GM19324 (cell line): ENCODE results near the gene EIF4A3.
A peak's percentile ranks its signal among the peaks of the same experiment; 100 is the strongest.
"Not testable (repeated sequence)": the region's sequence is repeated elsewhere in the genome, so short reads cannot be mapped to it uniquely, and the experiment has no call there.

Experiments
- ATAC-seq: cut with Tn5 transposase; IDR thresholded peaks from one replicate; pipeline ENCODE4 v1.9.1; 2021; ENCODE audit warnings: mild to moderate bottlenecking, moderate library complexity; ENCODE audit not compliant: unreplicated experiment, low FRiP score

EIF4A3 gene

DNA sequence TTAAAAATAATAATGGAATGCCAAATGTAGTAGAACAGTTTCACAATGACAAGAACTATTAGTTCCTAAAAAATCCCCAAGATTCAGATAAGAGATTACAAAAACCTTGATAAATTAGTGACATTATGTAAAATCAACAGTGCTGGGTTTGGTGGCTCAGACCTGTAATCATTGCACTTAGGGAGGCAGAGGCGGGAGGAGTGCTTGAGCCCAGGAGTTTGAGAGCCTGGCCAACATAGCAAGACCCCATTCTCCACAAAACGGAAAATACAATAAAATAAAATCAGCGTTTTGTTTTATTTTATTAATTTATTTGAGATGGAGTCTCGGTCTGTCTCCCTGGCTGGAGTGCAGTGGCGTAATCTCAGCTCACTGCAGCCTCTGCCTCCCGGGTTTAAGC, 27.0 kb upstream of the EIF4A3 start:
- no peak for ATAC-seq

DNA sequence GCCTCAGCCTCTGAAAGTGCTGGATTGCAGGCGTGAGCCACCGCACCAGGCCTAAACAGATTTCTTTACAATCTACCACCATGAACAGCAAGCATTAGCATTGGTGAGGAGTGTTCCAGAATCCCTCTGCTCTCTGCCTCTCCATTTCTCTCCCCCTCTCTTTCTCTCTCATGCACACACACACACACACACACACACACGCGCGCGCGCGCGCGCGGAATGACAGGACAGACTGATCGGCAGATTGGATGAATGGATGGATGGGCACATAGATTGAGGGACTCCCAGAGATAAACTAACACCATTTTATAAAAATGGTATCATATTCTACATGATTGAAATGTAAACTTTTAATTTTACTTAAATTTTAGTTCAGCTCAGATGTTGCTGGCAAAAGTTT, 26.2 kb upstream of the EIF4A3 start:
- no peak for ATAC-seq

DNA sequence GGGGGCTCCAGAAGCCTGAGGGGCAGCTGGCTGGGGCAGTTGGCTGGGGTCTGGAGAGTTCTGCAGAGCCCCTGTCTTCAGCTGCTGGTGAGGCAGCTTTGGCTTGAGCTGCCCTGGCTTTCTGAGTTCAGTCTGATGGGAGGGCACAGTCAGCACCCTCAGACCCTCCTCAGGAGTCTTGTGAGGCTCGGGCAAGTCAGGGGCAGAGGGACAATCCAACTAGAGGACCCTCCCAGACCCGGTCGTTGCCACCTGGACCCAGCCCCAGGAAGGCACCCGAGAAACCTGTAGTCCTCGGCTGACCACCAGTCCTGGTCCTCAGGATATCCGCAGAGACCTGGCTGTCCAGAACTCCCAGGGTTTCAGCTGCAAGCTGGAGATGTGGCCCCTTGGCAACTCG, 24.8 kb upstream of the EIF4A3 start:
- ATAC-seq = no peak

DNA sequence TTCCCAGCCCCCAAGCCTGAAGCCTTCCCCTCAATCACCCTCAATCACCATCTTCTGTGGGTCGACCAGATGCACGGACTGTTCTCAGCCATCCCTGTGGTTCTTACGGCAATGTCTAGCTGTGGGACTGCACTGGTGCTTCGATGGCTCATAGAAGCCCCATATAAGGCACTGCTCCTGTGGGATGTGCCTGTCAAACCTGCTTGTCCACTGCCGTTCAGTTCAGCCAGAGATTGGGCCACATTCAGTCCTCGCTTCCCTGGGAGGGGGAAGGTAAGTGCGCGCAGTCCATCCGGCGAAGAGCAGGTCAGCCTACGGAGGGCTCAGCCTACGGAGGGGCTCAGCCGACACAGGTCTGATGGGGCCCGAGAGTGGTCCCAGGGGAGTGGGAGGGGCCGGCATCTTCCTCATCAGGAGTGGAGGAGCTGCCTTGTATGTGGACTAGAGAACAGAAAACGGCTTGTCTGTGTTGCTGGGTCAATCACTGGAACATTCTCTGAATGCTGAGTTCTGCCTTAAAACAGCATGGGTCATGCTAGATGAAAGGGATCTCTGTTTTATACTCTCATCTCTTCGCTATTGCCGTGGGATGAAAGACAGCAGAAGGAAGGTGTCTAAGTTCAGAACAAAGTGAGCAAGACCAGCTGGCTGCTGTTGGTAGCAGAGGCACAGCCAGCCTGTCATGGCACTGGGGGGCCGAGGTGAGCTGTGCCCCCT, 23.0 kb upstream of the EIF4A3 start, which contains the start of gene CARD14:
TSS of gene CARD14 (plus strand) at position 247 of the 717 bp plus-strand sequence. CDS start 11,409 bp downstream, outside the sequence.
- no peak for ATAC-seq

DNA sequence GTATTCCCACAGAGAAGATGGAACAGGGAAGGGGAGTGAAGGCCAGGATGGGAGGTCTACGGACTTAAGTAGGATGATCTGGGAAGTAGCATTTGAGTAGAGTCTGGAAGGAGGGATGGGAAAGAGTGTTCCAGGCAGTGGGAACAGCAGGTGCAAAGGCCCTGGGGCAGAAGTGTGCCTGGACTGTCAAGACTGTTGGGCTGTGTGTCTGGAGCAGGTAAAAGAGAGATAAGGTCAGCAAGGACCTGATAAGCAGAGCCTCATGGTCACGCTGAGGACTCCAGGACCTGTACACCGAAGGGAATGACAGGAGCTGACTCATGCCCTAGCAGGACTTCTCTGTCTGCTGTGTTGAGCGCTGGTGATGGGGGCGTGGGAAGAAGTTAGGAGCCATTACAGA, 22.2 kb upstream of the EIF4A3 start:
- no peak for ATAC-seq

DNA sequence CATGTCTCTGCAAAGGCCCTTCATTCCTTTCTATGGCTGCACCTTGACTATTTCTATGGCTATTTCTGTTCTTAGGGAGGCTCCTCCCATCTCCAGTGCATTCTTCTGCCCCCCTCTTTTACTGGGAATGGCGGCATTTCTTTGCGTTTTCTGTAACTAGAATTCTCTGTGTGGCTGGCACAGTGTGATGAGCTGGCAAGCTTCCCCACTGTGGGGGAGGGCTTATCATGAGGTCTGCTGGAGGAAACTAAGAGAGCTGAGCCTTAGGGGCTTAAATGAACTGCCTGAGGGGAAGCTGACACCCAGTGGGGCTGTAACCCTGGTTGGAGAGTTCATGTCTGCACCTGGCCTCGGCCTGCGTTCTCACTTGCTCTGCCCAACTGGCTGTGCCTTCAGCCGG, 21.4 kb upstream of the EIF4A3 start:
- no peak for ATAC-seq

DNA sequence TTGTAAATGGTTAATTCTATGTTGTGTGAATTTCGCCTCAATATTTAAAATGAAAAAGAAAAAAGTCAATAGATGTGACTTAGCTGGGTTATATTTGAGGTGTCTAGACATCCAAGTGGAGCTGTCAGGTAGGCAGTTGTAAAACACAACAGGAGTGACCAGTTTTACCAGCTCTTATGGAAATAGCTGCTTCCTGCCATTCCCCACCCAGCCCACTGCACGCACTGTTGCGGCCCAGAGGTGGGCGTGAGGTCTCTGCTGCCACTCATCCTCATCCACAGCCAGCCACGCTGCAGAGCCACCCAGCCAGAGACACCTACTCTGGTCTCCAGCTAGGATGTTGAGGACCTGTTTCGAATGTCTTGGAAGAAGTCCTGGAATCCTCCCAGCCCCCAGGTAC, 19.5 kb upstream of the EIF4A3 start:
- ATAC-seq = no peak

DNA sequence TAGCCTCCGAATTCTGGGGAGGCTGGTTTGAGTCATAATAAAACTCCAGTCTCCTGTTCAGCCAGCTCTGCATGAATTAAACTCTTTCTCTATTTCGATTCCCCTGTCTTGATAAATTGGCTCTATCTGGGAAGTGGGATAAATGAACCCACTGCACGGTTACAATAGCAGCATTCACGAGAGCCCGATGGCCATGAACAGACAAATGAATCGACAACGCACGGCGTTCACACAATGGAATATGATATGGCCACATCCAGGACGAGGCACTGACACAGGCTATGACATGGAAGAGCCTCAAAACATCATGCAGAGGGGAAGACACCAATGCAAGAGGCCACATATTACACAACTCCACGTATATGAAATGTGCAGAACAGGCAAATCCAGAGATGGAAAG, 17.3 kb upstream of the EIF4A3 start:
- ATAC-seq = no peak

DNA sequence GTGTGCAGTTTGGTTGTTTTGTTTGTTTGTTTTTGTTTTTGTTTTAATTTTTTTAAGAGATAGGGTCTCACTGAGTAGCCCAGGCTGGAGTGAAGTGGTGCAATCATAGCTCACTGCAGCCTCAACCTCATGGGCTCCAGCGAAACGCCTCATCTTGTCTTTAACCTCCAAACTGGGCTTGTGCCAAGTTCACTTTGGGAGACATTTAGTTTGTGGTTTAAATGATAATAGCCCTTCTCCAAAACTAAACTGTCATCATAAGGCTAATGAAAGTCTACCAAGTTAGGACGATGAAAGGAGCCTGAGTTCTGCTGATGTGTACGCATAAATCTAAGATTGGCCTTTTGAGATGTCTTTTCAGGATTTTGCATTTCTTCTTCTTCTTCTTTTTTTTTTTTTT, 16.4 kb upstream of the EIF4A3 start:
- no peak for ATAC-seq

DNA sequence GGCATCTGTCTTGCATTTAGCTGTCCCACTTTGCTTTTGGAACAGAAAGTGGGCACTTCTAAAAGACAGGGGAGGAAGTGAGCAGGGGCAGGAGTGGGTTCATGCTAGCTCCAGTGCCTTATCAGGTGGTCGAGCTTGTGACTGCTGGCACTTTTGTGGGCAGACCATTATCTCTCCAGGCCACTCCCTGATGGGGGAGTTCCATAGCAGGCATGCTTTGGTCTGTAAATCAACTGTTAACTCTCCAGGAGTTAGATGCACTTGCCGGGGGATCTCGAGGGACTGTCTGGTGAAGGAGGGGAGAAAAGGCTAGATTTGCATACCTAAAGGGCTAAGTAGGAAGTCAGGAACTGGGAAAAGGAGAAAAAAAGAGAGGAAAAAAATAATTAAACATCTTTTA, 13.6 kb upstream of the EIF4A3 start:
- no peak for ATAC-seq

DNA sequence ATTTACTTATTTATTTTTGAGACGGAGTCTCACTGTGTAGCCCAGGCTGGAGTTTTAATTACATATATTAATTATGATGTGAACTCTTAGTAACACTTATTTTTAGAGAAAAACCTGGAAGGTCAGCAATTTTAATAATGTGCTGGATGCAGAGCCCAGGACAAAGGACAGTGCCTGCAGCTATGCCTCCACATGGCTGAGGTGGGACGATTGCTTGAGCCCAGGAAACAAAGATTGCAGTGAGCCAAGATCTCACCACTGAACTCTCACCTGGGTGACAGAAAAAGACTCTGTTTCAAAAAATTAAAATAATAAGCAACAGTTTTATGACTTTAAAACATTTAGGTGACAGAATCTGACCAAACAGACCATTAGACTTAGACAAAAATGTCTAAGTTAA, 11.9 kb upstream of the EIF4A3 start:
- ATAC-seq = no peak

DNA sequence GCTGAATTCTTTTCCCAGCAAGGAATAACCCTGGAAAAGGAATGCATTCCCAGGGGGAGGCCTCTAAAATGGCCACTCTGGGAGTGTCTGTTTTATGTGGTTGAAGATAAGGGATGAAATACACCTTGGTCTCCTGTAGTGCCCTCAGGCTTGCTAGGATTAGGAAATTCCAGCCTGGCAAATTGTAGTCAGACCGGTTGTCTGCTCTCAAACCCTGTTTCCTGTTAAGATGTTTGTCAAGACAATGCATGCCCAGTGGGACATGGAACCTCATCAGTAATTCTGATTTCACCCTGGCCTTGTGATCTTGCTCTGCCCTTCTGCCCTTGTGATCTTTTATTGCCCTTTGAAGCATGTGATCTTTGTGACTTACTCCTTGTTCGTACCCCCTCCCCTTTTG, 8.7 kb upstream of the EIF4A3 start:
- ATAC-seq = not testable (repeated sequence)

DNA sequence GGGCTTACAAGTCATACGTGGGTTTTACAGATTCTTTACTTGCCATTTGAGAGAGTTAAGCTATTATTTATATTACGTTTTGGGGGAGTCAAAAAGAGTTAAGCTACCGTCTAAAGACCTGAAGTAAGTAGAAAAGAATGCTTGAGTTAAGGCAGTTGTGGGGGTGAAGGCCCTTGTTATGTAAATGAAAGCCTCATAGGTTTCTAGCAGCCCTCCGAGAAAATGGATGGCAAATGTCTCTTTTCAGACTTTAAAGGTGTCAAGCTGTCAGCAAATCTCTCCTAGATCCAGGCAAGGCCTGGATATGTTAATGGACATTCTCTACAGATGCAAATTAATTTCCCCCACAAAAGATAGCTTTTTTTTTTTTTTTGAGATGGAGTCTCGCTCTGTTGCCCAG, 7.2 kb upstream of the EIF4A3 start:
- ATAC-seq = no peak

DNA sequence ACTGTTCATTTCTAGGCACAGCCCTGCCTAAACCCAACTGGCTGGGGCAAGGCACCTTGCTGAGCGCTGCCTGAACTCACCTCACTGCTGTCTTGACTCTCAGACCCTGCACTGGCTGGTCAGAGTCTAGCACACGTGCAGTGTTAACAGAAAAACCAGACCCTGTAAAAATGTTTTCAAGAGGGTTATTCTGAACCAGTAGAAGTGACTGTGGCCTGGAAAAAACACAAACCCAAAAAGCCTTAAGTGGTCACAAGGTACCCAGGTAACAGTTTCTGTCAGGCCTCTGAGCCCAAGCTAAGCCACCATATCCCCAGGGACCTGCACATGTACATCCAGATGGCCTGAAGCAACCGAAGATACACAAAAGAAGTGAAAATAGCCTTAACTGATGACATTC, 6.1 kb upstream of the EIF4A3 start:
- ATAC-seq = no peak

DNA sequence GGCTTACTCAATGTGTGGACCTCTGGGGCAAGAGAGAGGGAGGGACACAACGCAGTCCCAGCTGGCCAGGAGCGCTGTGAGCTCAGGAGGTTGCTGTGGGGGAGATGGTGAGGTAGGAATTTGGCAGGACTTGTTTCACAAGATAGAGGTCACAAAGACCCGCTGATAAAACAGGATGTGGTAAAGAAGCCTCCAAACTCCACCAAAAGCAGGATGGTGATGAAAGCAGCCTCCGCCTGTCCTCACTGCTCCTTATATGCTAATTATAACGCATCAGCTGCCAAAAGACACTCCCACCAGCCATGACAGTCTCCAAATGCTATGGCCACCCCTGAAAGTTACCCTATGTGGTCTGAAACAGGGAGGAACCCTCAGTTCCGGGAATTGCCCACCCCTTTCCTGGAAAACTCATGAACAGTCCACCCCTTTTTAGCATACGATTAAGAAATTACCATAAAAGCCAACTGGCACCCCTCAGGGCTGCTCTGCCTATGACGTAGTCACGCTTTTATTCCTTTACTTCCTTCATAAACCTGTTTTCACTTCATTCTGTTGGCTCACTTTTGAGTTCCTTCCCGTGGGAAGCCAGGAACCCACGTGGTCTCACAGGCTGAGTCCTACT, 5.3 kb upstream of the EIF4A3 start:
- no peak for ATAC-seq

DNA sequence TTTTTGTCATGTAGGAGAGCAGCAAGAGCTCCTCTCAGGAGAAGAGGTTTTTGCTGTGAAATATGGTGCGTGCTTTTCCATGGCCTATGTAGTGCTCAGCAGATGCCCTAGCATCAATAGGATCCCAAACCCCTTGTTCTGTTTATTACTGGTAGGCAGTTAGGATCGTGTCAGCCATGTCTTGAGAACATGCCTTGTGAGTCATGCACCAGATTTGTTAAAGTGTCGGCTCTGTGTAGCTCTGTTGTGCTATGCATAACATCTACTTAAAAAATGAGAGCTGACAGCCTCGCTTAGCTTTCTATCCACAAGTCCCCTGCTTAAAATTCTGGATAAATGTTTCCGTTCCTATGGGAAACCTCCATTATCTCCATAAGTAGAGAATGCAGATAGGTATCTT, 4.4 kb upstream of the EIF4A3 start:
- no peak for ATAC-seq

DNA sequence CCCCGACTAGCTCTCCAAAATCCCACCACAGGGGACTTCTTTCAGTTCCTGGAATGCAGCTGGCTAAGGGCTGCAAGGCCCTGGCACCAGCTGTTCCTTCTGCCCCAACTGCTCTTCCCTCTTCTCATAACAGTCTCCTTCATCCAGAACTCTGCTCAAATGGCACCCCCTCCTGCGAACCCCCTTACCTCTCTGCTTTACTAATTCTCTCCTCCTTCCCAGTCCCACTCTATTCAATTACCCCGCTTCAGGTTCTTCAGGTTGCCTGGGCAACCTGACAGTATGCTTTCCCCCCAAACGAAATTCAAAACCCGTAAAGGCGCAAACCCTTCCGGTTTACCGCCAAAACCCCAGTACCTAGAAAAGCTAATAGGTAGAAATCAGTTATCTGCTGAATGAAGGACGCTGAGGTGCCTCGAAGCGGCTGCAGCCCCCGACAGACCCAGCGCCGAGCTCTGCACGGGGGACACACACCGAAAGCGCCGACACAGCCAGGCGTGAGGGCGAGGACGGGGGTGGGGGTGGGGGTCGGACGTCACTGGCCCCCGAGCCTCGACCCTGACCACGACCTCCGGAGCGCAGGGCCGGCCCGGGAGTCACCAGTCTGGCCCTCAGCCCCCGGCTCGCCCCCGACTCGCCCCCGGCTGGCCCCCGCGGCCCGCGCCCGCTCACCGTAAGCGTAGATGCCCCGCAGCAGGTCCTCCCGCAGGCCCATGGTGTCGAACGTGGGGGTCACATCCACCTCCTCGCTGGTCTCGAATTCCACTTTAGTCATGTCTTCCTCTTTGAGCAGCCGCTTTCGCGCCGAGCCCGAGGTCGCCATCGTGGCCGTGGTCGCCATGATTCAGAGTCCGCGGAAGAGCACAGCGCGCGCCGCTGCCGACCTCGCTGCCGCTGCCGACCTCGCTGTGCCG, 550 bp downstream of the EIF4A3 start:
- ATAC-seq = peak; percentile 33

DNA sequence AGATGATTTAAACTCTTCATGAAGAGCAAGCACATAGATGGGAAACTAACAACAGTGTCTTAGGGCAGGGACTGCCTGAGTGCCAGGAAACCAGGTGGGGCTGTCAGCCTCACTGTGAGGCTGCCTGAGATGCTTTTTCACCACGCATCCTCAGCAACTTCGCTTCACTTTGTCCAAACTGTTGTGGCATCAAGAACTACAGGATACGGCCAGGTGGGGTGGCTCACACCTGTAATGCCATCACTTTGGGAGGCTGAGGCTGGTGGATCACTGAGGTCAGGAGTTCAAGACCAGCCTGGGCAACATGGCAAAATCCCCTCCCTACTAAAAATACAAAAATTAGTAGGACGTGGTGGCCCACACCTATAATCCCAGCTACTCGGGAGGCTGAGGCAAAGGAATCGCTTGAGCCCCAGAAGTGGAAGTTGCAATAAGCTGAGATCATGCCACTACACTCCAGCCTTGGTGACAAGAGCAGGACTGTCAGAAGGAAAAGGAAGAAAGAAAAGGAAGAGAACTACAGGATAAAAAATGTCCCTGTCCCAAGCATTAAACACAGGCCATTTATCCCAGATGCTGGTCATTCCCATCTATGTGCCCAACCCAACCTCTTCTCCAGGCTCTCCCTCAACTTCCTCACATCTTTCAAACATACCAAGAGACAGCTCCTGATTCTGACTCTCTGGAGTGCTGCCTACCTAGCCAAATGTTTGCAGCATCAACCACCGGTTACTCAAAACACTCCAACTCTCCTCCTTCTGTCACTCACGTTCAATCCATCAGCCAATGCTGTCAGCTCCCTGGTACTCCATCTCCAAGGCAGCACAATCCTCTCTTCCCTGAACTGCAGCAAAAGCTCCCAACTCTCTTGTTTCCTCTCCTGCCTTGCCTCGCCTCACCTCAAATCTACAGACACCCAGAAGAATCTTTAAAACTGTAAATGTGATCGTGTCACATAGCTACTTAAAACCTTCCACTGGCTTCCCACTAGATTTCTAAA, 1.6 kb downstream of the EIF4A3 start:
- ATAC-seq = no peak

DNA sequence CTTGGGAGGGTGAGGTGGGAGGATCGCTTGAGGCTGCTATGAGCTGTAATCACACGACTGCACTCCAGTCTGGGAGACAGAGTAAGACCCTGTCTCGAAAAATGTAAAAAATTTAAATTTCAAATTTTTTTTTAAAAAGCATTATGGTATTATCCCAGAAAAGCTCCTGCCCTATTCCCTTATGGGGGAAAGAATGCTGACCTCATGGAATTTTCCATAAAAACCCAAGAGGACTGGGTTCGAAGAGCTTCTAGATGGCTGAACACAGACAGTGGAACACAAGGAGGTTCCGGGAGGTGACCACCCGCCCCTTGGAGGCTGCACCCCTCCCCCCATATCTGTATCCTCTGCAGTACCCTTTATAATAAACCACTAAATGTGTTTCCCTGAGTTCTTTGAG, 4.0 kb downstream of the EIF4A3 start:
- ATAC-seq = no peak

DNA sequence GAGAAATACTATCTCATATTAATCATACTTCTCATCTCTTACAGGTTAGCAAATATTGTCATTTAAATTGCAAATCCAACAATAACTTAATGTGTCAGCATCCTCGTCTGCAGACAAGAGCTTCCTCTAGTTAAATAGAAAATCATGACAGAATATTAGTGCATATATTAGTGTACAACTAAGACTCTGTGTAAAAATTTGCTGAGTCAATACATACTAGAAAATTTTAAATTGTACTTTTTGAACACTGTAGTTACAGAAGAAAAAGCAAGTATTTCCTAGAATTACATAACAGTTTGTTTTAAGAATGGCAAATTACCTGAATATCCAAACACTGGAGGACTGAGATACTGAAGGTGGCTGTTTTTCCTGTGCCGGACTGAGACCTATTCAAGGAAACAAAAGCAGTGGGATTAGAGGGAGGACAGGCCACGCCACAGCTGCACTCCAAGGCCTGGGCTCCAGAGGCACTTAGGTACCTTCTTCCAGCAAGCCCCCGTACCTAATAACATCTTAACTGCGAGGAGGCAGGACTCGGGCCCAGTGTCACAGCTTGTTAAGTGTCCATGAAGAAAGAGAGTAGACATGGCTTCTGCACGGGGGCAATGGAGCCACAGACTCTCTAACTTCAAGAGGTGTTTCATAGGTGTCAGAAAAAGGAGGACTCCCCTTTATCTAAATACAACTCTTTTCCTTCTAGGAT, 5.3 kb downstream of the EIF4A3 start:
- ATAC-seq = no peak
